HG02642 (cell line): Measurements from ENCODE around the gene DCXR.

Experiments
- ATAC-seq: cut with Tn5 transposase; IDR thresholded peaks from one replicate; pipeline ENCODE4 v1.9.1; 2021; ENCODE audit warnings: mild to moderate bottlenecking; ENCODE audit not compliant: unreplicated experiment, poor library complexity

Gene DCXR

GRCh38 chr17:82056729-82057621 is 19.5 kb upstream of the DCXR start:
- ATAC-seq = no peak

- ATAC-seq = no peak
Measured at GRCh38 chr17:82055965-82056728, 18.6 kb upstream of the DCXR start.

DNA sequence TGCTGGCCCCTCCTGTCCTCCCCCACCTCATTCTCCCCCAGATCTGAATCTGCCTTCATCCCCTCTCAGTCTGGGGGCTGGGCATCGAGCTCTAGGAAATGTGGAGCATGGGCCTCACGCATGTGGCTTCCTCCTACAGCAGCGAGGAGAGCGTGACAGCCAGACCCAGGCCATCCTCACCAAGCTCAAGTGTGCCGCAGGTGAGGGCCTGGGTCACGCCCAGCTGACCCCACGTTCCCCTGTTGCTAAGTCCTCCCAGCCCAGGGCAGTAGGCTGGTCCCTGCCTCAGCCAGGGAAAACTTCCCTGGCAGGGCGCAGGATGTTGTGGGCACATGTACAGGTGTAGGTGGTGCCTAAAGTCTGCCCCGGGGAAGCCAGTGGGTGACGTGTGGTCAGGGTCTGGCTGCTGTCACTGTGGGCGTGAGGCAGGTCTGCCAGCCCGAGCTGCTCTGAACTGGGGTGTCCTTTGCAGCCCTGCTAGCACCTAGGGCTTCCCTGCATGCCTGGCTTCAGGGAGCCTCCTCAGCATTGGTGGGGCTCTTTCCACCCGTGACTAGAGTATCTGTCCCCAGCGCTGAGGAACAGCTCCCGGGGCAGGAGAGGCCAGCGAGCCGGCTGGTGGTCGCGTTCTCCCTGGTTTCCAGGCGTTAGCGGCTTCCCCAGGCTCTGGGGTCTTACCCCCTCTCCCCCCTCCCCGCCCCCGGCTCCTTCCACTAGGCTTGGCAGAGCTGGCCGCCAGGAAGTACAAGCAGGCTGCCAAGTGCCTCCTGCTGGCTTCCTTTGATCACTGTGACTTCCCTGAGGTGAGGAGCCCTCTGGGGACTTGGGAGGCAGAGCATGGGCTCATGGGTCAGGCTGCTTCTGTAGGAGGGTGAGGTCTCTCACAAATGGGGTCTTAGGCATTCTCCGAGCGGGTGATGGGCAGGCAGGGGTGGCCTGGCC is 17.8 kb upstream of the DCXR start:
- ATAC-seq = no peak

- ATAC-seq = no peak
Measured at GRCh38 chr17:82054351-82055022, 17.0 kb upstream of the DCXR start.

DNA sequence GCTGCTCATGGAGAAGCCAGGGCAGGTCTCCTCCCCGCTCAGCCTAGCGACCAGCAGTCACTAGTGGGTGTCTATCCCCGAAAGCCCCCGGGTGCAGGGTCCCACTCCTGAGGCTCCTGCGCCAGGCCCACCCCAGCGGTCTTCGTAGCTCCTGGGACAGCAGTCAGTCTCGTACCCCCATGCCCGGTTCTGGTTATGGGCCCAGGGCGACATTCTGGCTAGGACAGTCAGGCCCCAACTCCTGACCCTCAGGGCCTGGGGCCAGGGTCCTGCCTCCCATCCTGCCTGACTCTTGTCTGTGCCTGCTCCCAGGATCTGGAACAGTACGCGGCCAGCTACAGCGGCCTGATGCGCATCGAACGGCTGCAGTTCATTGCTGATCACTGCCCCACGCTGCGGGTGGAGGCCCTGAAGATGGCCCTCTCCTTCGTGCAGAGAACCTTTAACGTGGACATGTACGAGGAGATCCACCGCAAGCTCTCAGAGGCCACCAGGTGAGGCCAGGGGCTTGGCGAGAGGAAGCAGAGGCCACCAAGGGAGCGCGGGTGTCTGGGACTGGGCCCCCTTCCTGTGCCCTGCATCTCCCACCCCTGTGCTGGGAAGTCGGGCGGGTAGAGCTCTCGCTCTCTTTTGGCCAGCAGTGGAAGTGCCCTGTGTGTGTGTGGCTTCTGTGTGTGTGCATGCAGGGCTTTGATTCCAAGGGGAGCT is 16.2 kb upstream of the DCXR start:
- ATAC-seq = no peak

- no peak for ATAC-seq
Measured at GRCh38 chr17:82053130-82053529, 15.6 kb upstream of the DCXR start.

- ATAC-seq = no peak
Measured at GRCh38 chr17:82052638-82053059, 15.2 kb upstream of the DCXR start.

DNA sequence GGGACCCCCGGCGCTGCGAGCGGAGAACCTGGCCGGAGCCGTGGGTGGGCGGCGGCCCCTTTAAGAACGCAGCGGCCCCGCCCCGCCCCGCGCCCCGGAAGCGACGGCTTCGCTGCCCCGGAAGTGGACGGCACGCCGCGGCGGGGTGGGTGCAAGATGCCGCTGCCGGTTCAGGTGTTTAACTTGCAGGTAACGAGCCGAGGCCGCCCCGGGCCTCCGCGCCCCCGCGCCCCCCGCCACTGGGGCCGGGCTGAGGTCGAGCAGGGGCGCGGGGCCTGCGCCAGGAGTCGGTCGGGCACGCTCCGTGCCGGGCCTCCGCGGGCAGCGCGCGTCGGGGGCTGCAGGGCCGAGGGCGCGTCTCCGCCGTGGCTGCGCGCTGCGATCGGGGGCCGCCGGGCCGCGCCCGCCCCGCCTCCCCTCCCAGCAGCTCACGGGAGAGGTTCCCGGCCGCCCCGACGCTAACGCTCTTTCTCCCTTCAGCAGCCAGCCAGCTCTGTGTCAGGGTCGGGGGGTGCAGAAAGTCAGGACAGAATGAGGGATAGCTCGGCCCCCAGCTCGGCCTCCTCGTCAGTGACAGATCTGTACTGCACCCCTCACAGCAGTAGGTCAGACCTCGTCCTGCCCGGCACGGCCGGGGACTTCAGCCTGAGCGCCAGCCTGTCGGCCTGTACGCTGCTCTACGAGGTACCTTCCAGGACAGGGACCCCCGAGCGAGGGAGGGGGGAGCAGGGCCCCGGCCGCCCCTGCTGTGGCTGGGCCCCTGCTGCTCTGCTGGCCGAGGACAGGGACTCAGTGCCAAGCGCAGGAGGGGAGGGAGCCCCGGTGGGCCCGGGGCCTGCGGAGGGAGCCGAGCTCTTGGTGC is 14.5 kb upstream of the DCXR start, which contains the start of the genes GPS1 and RFNG:
GPS1 (plus strand) TSS at position 123 of the 862 bp plus-strand sequence; CDS start at position 157, 34 bp downstream.
RFNG (minus strand) TSS at position 36 of the 862 bp plus-strand sequence. CDS start 45 bp downstream, outside the sequence.
- peak; percentile 65 for ATAC-seq

GRCh38 chr17:82050761-82051641 is 13.5 kb upstream of the DCXR start:
- peak; percentile 20 for ATAC-seq

DNA sequence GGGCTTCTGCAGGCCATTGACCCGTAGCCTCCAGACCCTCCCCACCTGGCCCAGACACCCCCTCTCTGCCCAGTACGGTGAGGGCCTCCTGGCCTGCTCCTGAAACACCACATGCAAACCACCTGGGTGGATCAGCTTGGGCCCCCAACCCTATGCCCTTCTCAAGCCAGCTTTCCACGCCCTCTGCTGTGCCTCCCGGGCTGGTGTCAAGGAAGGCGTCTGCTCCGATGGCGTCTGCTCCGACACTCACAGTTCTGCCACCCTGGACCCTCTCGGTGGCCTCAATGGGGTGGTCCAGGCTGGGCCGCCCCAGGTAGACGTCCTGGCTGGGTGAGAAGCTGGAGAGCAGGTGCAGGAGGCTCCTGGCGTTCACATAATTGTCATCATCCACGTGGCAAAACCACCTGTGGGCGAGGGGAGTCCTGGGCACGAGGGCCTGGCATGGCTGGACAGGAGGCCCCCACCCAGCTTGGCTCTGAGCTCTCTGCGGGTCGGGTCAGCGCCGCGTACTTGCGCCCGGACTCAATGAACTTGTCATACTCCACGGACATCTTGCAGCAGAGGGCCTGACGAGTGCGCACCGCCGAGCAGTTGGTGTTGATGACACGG is 12.8 kb upstream of the DCXR start:
- no peak for ATAC-seq

DNA sequence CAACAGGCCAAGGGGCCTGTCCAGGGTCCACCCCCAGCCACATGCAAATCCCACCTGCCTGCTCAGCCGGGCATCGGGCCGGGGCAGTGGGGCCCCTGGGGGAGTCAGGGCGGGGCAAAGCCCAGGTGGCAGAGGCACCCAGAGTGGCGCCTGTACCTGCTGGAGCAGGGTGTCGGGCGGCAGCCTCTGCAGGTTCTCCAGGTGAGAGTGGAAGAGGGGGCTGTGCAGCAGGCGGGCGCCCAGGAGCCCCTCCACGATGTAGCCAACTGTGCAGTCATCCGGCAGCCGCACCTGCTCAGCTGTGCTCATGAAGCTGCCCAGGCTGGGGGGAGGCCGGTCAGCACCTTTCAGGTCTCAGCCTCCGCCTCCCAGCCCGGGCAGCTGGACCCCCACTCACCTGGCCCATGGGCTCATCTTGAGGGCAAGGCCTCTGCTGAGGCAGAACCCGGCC is 12.0 kb upstream of the DCXR start:
- no peak for ATAC-seq

DNA sequence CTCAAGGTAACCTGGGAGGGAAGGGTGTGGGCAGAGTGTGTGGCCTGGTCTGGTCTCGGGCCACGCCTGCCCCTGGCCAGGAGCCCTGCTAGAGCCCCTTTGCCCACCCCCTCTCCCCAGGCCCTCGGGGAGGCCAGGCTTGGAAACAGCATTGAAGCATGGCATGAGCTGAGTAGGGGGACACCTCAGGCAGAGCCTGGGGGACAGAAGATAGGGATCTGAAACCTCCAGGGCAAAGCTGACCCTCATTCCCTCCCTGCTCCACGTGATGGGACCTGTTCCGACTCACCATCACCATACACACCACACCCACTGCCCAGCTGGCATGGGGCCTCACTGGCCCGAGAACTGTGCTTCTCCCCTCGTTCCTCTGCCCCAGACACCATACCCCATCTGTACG is 11.6 kb upstream of the DCXR start:
- no peak for ATAC-seq

DNA sequence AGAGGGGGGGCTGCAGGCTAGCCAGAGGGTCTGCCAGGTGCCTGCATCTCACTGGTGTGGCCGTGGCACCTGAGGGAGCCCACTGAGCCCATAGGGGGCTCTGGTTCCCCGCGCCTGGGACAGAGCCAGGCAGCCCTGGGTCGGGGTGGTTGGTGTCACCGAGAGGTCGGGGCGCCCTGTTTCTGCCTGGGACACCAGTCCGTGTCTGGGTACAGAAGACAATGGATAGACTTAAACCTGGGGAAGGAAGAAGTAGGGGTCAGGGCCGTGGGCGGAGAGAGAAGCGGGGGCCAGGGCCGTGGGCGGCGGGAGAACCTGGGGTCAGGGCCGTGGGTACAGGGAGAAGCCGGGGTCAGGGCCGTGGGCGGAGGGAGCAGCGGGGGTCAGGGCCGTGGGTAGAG is 11.1 kb upstream of the DCXR start:
- ATAC-seq = no peak

- ATAC-seq = no peak
Measured at GRCh38 chr17:82047914-82048570, 10.5 kb upstream of the DCXR start.

DNA sequence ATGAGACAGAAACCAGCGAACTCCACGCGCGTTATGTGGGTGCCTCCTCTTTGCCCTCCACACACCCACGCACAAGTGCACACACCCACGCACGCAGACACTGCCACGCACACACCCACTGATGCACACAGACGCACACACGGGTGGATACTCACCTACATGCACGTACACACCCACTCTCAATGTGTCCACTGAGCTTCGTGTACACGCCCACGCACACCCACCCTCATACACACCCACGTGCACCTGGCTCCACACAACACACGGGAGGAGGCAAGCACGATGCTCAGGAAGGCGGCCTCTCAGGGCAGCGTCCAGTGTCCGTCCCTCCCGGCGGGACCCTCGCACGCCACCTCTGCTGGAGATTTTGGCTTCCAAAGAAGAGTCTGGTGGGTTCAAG is 9.9 kb upstream of the DCXR start:
- no peak for ATAC-seq

- ATAC-seq = no peak
Measured at GRCh38 chr17:82046903-82047302, 9.4 kb upstream of the DCXR start.
